ENCODE data around the gene PEX11A. TPM values are rescaled to one million over a fixed set of nuclear protein-coding genes. Genes with fewer than 3 reads are reported as not detected.

The PEX11A gene
- total and polyA plus RNA-seq, 2 donors (not counting 3 experiments of a cell fraction or from before 2014, with no cell fraction given) = 3.2 to 4.4 TPM

DNA sequence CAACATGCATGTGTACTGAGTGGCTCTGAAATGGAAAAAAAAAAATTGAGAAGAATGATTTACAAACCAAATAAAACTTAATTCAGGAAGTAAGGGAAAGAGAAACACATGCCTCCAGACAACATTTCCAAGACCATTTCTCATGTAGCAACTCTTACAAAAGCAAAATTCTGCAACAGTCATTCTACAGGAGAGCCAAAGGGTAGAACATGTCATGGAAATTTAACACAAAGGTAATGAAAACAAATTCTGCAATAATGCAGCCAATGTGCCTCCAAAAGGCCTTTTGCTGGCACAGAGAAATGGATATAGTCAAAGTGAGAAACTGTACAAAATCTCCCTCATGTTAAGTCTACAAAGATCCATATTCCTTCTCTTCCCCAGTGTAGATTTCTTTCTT, 4.0 kb downstream of the PEX11A start:
- peaks cover 0 to 2% of the 10 kb centered on the region in 2 experiments for H3K36me3 ChIP-seq (ENCODE audit: control insufficient read depth in 2 of 2, extremely low read depth in 1 of 2, insufficient read depth in 2 of 2, low read length in 2 of 2)
- H3K4me1 ChIP-seq (ENCODE audit: control insufficient read depth, extremely low read depth, insufficient read depth, low read length) = peaks cover 2% of the 10 kb centered on the region
- dilution Hi-C loops (cut with MboI; ENCODE audit: extremely low pct_ligation_motif_present, low sequenced_read_pairs) (no loop called here), intact Hi-C loops (cut with micrococcal nuclease) (no loop called here)
- ChIA-PET CTCF (interaction anchor here (1.0 to 1.2 kb wide), 2 partner anchors 9 to 13 kb away, joined by 3 to 4 read pairs; no protein-coding TSS in a partner anchor), POLR2A (no interaction called here)
- no peak overlapping the region for H3K27ac ChIP-seq (ENCODE audit: insufficient read depth, low read depth, low read length)
- BruUV-seq (replicated peaks) = no TSS peak
- H3K9ac ChIP-seq (replicated peaks; ENCODE audit: extremely low read depth, insufficient read depth, low read length) = no peak overlapping the region
- H3K4me2 ChIP-seq (ENCODE audit: insufficient read depth, low read length) = no peak overlapping the region
- H3K27me3 ChIP-seq (ENCODE audit: control insufficient read depth in 2 of 2, insufficient read depth in 2 of 2, low read length in 2 of 2) = no peaks in the 10 kb centered on the region
- H3K9me1 ChIP-seq (replicated peaks; ENCODE audit: control insufficient read depth, extremely low read depth, insufficient read depth, low read length) = no peaks in the 10 kb centered on the region
- no peaks in the 10 kb centered on the region for H3K9me3 ChIP-seq (replicated peaks; ENCODE audit: control insufficient read depth, insufficient read depth, low read length)
- TF ChIP-seq, protein P1, sequence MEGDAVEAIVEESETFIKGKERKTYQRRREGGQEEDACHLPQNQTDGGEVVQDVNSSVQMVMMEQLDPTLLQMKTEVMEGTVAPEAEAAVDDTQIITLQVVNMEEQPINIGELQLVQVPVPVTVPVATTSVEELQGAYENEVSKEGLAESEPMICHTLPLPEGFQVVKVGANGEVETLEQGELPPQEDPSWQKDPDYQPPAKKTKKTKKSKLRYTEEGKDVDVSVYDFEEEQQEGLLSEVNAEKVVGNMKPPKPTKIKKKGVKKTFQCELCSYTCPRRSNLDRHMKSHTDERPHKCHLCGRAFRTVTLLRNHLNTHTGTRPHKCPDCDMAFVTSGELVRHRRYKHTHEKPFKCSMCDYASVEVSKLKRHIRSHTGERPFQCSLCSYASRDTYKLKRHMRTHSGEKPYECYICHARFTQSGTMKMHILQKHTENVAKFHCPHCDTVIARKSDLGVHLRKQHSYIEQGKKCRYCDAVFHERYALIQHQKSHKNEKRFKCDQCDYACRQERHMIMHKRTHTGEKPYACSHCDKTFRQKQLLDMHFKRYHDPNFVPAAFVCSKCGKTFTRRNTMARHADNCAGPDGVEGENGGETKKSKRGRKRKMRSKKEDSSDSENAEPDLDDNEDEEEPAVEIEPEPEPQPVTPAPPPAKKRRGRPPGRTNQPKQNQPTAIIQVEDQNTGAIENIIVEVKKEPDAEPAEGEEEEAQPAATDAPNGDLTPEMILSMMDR (IDR thresholded peaks at IDR 0.05; ENCODE audit: extremely low read depth in 1 of 2, insufficient read depth in 1 of 2, low read depth in 1 of 2, low read length in 2 of 2) = no peak
- no peak for TF ChIP-seq FOS (IDR thresholded peaks at IDR 0.05; ENCODE audit: borderline replicate concordance, insufficient read depth, low read length)
- no peak for TF ChIP-seq JUN (IDR thresholded peaks at IDR 0.05; ENCODE audit: borderline replicate concordance, insufficient read depth, insufficient read length, low read depth)
- TF ChIP-seq EZH2 (IDR thresholded peaks at IDR 0.05; ENCODE audit: borderline replicate concordance, low read depth, low read length, severe bottlenecking) = no peak
- no peak for TF ChIP-seq GATA2 (IDR thresholded peaks at IDR 0.05; ENCODE audit: insufficient read depth, insufficient read length, low read depth, low read length)
- no peak for TF ChIP-seq POLR2AphosphoS5 (IDR thresholded peaks at IDR 0.05; ENCODE audit: insufficient read depth, low read depth, low read length)
- TF ChIP-seq, protein P2, sequence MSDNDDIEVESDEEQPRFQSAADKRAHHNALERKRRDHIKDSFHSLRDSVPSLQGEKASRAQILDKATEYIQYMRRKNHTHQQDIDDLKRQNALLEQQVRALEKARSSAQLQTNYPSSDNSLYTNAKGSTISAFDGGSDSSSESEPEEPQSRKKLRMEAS (IDR thresholded peaks at IDR 0.05; ENCODE audit: insufficient read depth, insufficient read length) = no peak
- no peak for TF ChIP-seq POLR2A (IDR thresholded peaks at IDR 0.05; ENCODE audit: low read depth, low read length)
- no peak for TF ChIP-seq MYC (IDR thresholded peaks at IDR 0.05; ENCODE audit: low read depth, low read length)
- DNase-seq (ENCODE audit: low read depth, low spot score) (no peak), FAIRE-seq (no peak)
- no peak overlapping the region for H2AFZ ChIP-seq (ENCODE audit: low read depth, low read length)
- H3K79me2 ChIP-seq (ENCODE audit: control insufficient read depth, insufficient read depth, low read length) = no peaks in the 10 kb centered on the region
- no peak overlapping the region for H3K4me3 ChIP-seq (replicated peaks in 1 of 3; ENCODE audit: insufficient read depth in 1 of 3, low read depth in 1 of 3, low read length in 3 of 3)
- H4K20me1 ChIP-seq (replicated peaks; ENCODE audit: control insufficient read depth, extremely low read depth, insufficient read depth, low read length) = no peaks in the 10 kb centered on the region
